GOT3 (cell line): ENCODE measurements around the gene LHX4.

ENCODE experiments used
- DNase-seq: peaks from one replicate; lab custom pipeline; 2025; ENCODE audit warnings: mixed read lengths; lab: John Stamatoyannopoulos, UW

Gene LHX4

GRCh38 chr1:180229483-180230415, at the start of gene LHX4:
Gene LHX4 (plus strand): TSS chr1:180230264. CDS start chr1:180230530, 266 bp downstream.
- DNase-seq, result no peak

- no peak for DNase-seq
Observed at GRCh38 chr1:180181048-180181447, 49.0 kb upstream of the LHX4 start.

- no peak for DNase-seq
Observed at GRCh38 chr1:180181996-180182642, 47.9 kb upstream of the LHX4 start.

GRCh38 chr1:180182643-180183311, 47.3 kb upstream of the LHX4 start:
- no peak for DNase-seq

GRCh38 chr1:180183426-180183825, 46.6 kb upstream of the LHX4 start:
- DNase-seq, result no peak

GRCh38 chr1:180184041-180184440, 46.0 kb upstream of the LHX4 start:
- DNase-seq, result no peak

GRCh38 chr1:180185281-180185680, 44.8 kb upstream of the LHX4 start:
- no peak for DNase-seq

GRCh38 chr1:180185971-180186645, 44.0 kb upstream of the LHX4 start:
- no peak for DNase-seq

- DNase-seq, result no peak
Observed at GRCh38 chr1:180186831-180187230, 43.2 kb upstream of the LHX4 start.

GRCh38 chr1:180187626-180188025, 42.4 kb upstream of the LHX4 start:
- DNase-seq, result no peak

GRCh38 chr1:180188091-180188506, 42.0 kb upstream of the LHX4 start:
- DNase-seq, result no peak

GRCh38 chr1:180188684-180189175, 41.3 kb upstream of the LHX4 start:
- DNase-seq, result no peak

GRCh38 chr1:180190091-180190490, 40.0 kb upstream of the LHX4 start:
- no peak for DNase-seq

GRCh38 chr1:180192172-180192571, 37.9 kb upstream of the LHX4 start:
- DNase-seq, result no peak

- DNase-seq, result no peak
Observed at GRCh38 chr1:180193141-180194047, 36.7 kb upstream of the LHX4 start.

GRCh38 chr1:180194048-180194425, 36.0 kb upstream of the LHX4 start:
- no peak for DNase-seq

GRCh38 chr1:180194546-180195207, 35.4 kb upstream of the LHX4 start:
- DNase-seq, result no peak

- DNase-seq, result no peak
Observed at GRCh38 chr1:180195401-180195800, 34.7 kb upstream of the LHX4 start.

- DNase-seq, result no peak
Observed at GRCh38 chr1:180195916-180196315, 34.1 kb upstream of the LHX4 start.

GRCh38 chr1:180196436-180197003, 33.5 kb upstream of the LHX4 start:
- no peak for DNase-seq
